ENCODE measurements around the gene S100A3.
A peak's percentile ranks its signal among the peaks of the same experiment; 100 is the strongest.
"Not testable (repeated sequence)": the region's sequence is repeated elsewhere in the genome, so short reads cannot be mapped to it uniquely, and the experiment has no call there.

S100A3 gene

GRCh38 chr1:153548722-153549688 lies at the start of gene S100A3:
S100A3 (minus strand) TSS chr1:153549258; CDS start chr1:153548485, 773 bp downstream.
- no peak for DNase-seq

- DNase-seq: no peak
These were observed 49.5 kb upstream of the S100A3 start for GRCh38 chr1:153598309-153599172.

- DNase-seq: no peak
These were observed 48.1 kb upstream of the S100A3 start for GRCh38 chr1:153597206-153597605.

- DNase-seq: no peak
These were observed 43.7 kb upstream of the S100A3 start for GRCh38 chr1:153592748-153593147.

- DNase-seq: no peak
These were observed 39.4 kb upstream of the S100A3 start for GRCh38 chr1:153588482-153588881.

- not testable (repeated sequence) for DNase-seq
These were observed 39.0 kb upstream of the S100A3 start for GRCh38 chr1:153588033-153588432.

- DNase-seq: no peak
These were observed 38.3 kb upstream of the S100A3 start for GRCh38 chr1:153587314-153587713.

GRCh38 chr1:153586347-153586746 lies 37.3 kb upstream of the S100A3 start:
- DNase-seq: no peak

GRCh38 chr1:153585006-153585405 lies 35.9 kb upstream of the S100A3 start:
- DNase-seq: no peak

GRCh38 chr1:153583976-153584375 lies 34.9 kb upstream of the S100A3 start:
- no peak for DNase-seq

GRCh38 chr1:153583514-153583913 lies 34.5 kb upstream of the S100A3 start:
- not testable (repeated sequence) for DNase-seq

GRCh38 chr1:153582836-153583235 lies 33.8 kb upstream of the S100A3 start:
- not testable (repeated sequence) for DNase-seq

- no peak for DNase-seq
These were observed 29.9 kb upstream of the S100A3 start for GRCh38 chr1:153578936-153579335.

- no peak for DNase-seq
These were observed 29.4 kb upstream of the S100A3 start for GRCh38 chr1:153578490-153578889.

GRCh38 chr1:153577624-153578051 lies 28.6 kb upstream of the S100A3 start:
- DNase-seq: no peak

GRCh38 chr1:153577138-153577537 lies 28.1 kb upstream of the S100A3 start:
- DNase-seq: no peak

- not testable (repeated sequence) for DNase-seq
These were observed 26.4 kb upstream of the S100A3 start for GRCh38 chr1:153575497-153575896.

GRCh38 chr1:153575081-153575491 lies 26.0 kb upstream of the S100A3 start:
- not testable (repeated sequence) for DNase-seq

- no peak for DNase-seq
These were observed 24.3 kb upstream of the S100A3 start for GRCh38 chr1:153573351-153573750.

- peak; percentile 72 for DNase-seq
These were observed 23.5 kb upstream of the S100A3 start for GRCh38 chr1:153572569-153573015.

- no peak for DNase-seq
These were observed 22.6 kb upstream of the S100A3 start for GRCh38 chr1:153571706-153572105.

- no peak for DNase-seq
These were observed 21.8 kb upstream of the S100A3 start for GRCh38 chr1:153570874-153571273.

GRCh38 chr1:153569465-153569864 lies 20.4 kb upstream of the S100A3 start:
- no peak for DNase-seq

Data from 8988T (cell line).